Neuronal stem cell (in vitro differentiated cells): ENCODE results near the gene PTPN4.

ENCODE experiments used
- DNase-seq: peaks from one replicate; pipeline ENCODE4 v3.0.0-alpha.2; 2013; ENCODE audit warnings: low spot score
- H2AFZ ChIP-seq: one replicate; pipeline ENCODE4 v1.6.1; 2013; ENCODE audit warnings: mild to moderate bottlenecking, low read length, inconsistent platforms
- H2AK5ac ChIP-seq: 2 replicates; pipeline ENCODE4 v1.6.1; 2013; ENCODE audit warnings: low read depth, mild to moderate bottlenecking, inconsistent platforms, low read length, moderate library complexity, mixed read lengths
- H2BK120ac ChIP-seq: 2 replicates; pipeline ENCODE4 v1.6.1; 2013; ENCODE audit warnings: low read depth, mild to moderate bottlenecking, inconsistent platforms, low read length, moderate library complexity, mixed read lengths
- H2BK12ac ChIP-seq: one replicate; pipeline ENCODE4 v1.6.1; 2013; ENCODE audit warnings: low read length, inconsistent platforms
- H2BK15ac ChIP-seq: 2 replicates; pipeline ENCODE4 v1.6.1; 2013; ENCODE audit warnings: mild to moderate bottlenecking, low read length, inconsistent platforms, mixed read lengths
- H2BK5ac ChIP-seq: one replicate; pipeline ENCODE4 v1.6.1; 2013; ENCODE audit warnings: inconsistent platforms, mild to moderate bottlenecking, low read length, moderate library complexity
- H3K14ac ChIP-seq: one replicate; pipeline ENCODE4 v1.6.1; 2013; ENCODE audit warnings: low read length, inconsistent platforms
- H3K18ac ChIP-seq: 2 replicates; pipeline ENCODE4 v1.6.1; 2013; ENCODE audit warnings: low read length, inconsistent platforms
- H3K23ac ChIP-seq: 2 replicates; pipeline ENCODE4 v1.6.1; 2013; ENCODE audit warnings: low read depth, mild to moderate bottlenecking, mixed read lengths, low read length, inconsistent platforms; ENCODE audit not compliant: poor library complexity
- H3K27ac ChIP-seq: replicated peaks from 3 replicates; pipeline ENCODE4 v1.5.1; 2013; ENCODE audit warnings: low read length, inconsistent platforms
- H3K27me3 ChIP-seq, 3 experiments: 2 replicates each; pipeline ENCODE4 v1.6.1; 2013; ENCODE audit warnings: low read length in 3 of 3, mild to moderate bottlenecking in 2 of 3, inconsistent platforms in 1 of 3, low read depth in 1 of 3, mixed read lengths in 1 of 3, moderate library complexity in 1 of 3; ENCODE audit not compliant: control insufficient read depth in 3 of 3, insufficient read depth in 3 of 3
- H3K36me3 ChIP-seq, 2 donors: replicated peaks in 1 of 2; 2 replicates each; pipeline ENCODE4 v1.6.1; 2013; ENCODE audit warnings: low read length in 2 of 2; ENCODE audit not compliant: control insufficient read depth in 2 of 2, insufficient read depth in 2 of 2
- H3K4ac ChIP-seq: 2 replicates; pipeline ENCODE4 v1.6.1; 2013; ENCODE audit warnings: inconsistent platforms, mild to moderate bottlenecking, low read length, moderate library complexity
- H3K4me1 ChIP-seq, 2 donors: 1 replicate in 1 of 2; 2 replicates in 1 of 2; pipeline ENCODE4 v1.6.1; 2013; ENCODE audit warnings: low read length in 2 of 2, low read depth in 1 of 2; ENCODE audit not compliant: control insufficient read depth in 2 of 2, insufficient read depth in 1 of 2
- H3K4me2 ChIP-seq: one replicate; pipeline ENCODE4 v1.6.1; 2013; ENCODE audit warnings: mild to moderate bottlenecking, low read length, inconsistent platforms; ENCODE audit not compliant: insufficient read depth, poor library complexity, severe bottlenecking
- H3K4me3 ChIP-seq, 2 donors: 2 replicates each; pipeline ENCODE4 v1.5.1; 2013; ENCODE audit warnings: low read length in 2 of 2, mild to moderate bottlenecking in 2 of 2, inconsistent platforms in 1 of 2, moderate library complexity in 1 of 2
- H3K79me1 ChIP-seq: one replicate; pipeline ENCODE4 v1.6.1; 2013; ENCODE audit warnings: low read depth, mild to moderate bottlenecking, inconsistent platforms, low read length, moderate library complexity
- H3K9ac ChIP-seq: one replicate; pipeline ENCODE4 v1.6.1; 2013; ENCODE audit warnings: mild to moderate bottlenecking, low read depth, low read length, inconsistent platforms; ENCODE audit not compliant: poor library complexity
- H3K9me3 ChIP-seq, 2 donors: replicated peaks in 1 of 2; 2 replicates each; pipeline versions ENCODE3 to v1.6.1; 2013; ENCODE audit warnings: low read length in 2 of 2, mild to moderate bottlenecking in 2 of 2, inconsistent platforms in 1 of 2, low read depth in 1 of 2, mixed read lengths in 1 of 2, moderate library complexity in 1 of 2; ENCODE audit not compliant: control insufficient read depth in 2 of 2, insufficient read depth in 1 of 2
- H4K8ac ChIP-seq: one replicate; pipeline ENCODE4 v1.6.1; 2013; ENCODE audit warnings: low read depth, mild to moderate bottlenecking, inconsistent platforms, low read length, moderate library complexity
- H4K91ac ChIP-seq: one replicate; pipeline ENCODE4 v1.6.1; 2013; ENCODE audit warnings: low read length, low read depth, mild to moderate bottlenecking, inconsistent platforms; ENCODE audit not compliant: poor library complexity
- WGBS, 2 donors: extraction: QIAGEN DNeasy Blood & Tissue Kit; methylation state at CpG; one replicate each; pipeline ENCODE4 v1.1.7; 2013; ENCODE audit warnings: missing lambda C conversion rate in 2 of 2, mixed read lengths in 1 of 2; ENCODE audit not compliant: insufficient read length in 2 of 2, insufficient replicate concordance in 1 of 2; ENCODE audit errors: extremely low coverage in 2 of 2; 5-methylcytosine and 5-hydroxymethylcytosine counted together

Gene PTPN4

DNA sequence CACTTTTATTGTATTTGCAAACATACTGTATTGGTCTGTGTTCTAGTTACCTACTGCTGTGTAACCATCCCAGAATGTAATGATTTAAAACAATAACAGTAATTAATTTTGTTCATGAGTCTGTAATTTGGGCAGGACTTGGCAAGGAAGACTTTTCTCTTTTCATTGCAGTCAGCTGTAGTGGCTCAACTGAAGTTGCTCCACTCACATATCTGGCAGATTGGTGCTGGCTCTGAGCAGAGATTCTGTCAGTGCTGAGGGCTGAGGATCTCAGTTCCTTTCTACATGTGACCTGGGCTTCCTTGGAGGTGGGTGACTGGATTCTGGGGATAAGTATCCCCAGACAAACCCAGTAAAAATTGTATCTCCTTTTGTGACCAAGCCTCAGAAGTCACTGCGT lies 26.6 kb downstream of the PTPN4 start:
- Histone ChIP-seq H4K8ac (no peak overlapping the region), H3K14ac (no peak overlapping the region), H3K4me2 (no peak overlapping the region), H2BK5ac (no peak overlapping the region), H3K4ac (no peak overlapping the region), H3K27me3 (no peaks in the 10 kb centered on the region), H3K4me1 (no peaks in the 10 kb centered on the region), H3K9me3 (peaks cover 0 to 15% of the 10 kb centered on the region in 2 donors), H3K36me3 (no peaks in the 10 kb centered on the region), H3K23ac (no peak overlapping the region), H2AK5ac (no peak overlapping the region), H3K18ac (no peak overlapping the region), H2AFZ (no peak overlapping the region), H2BK12ac (no peak overlapping the region), H4K91ac (no peak overlapping the region), H3K9ac (no peak overlapping the region), H3K79me1 (no peaks in the 10 kb centered on the region), H2BK15ac (no peak overlapping the region), H2BK120ac (no peak overlapping the region), H3K27ac (no peak overlapping the region), H3K4me3 (no peak overlapping the region)
- DNase-seq: no peak
- no CpG with 5 or more reads among the region's 1 CpG for WGBS, 2 donors

DNA sequence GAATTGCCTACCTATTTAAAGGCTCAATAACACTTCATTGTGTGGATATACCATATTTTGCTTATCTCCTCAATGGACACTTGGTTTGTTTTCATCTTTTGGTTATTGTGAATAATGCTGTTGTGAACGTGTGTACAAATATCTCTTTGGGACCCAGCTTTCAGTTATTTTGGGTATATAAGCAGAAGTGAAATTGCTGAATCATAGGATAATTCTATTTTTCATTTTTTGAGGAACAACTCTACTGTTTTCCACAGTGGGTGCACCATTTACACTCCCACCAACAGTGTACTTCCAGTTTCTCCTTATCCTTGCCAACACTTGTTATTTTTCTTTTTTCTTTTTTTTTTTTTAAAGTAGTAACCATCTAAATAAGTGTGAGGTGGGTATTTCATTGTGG lies 29.0 kb downstream of the PTPN4 start:
- H2BK12ac ChIP-seq: no peak overlapping the region
- no peak overlapping the region for H4K8ac ChIP-seq
- H2BK120ac ChIP-seq: no peak overlapping the region
- no peak overlapping the region for H2AFZ ChIP-seq
- no peak overlapping the region for H3K4me3 ChIP-seq
- H3K9ac ChIP-seq: no peak overlapping the region
- H3K14ac ChIP-seq: no peak overlapping the region
- no peaks in the 10 kb centered on the region for H3K27me3 ChIP-seq
- no peak overlapping the region for H3K4me2 ChIP-seq
- peaks cover 0 to 31% of the 10 kb centered on the region in 2 donors for H3K9me3 ChIP-seq
- peaks cover under 1% of the 10 kb centered on the region for H3K79me1 ChIP-seq
- WGBS, 2 donors: no CpG with 5 or more reads among the region's 1 CpG
- no peaks in the 10 kb centered on the region for H3K4me1 ChIP-seq
- no peak for DNase-seq
- no peak overlapping the region for H3K4ac ChIP-seq
- no peak overlapping the region for H3K27ac ChIP-seq
- H2BK15ac ChIP-seq: no peak overlapping the region
- no peak overlapping the region for H2BK5ac ChIP-seq
- H2AK5ac ChIP-seq: no peak overlapping the region
- no peak overlapping the region for H3K18ac ChIP-seq
- H3K36me3 ChIP-seq: no peaks in the 10 kb centered on the region
- no peak overlapping the region for H3K23ac ChIP-seq
- no peak overlapping the region for H4K91ac ChIP-seq

- Histone ChIP-seq H3K9me3 (peaks cover 6 to 44% of the 10 kb centered on the region in 2 donors), H2BK5ac (no peak overlapping the region), H2AK5ac (no peak overlapping the region), H3K9ac (no peak overlapping the region), H3K23ac (no peak overlapping the region), H3K4ac (no peak overlapping the region), H3K14ac (no peak overlapping the region), H3K4me2 (no peak overlapping the region), H3K79me1 (peaks cover 5% of the 10 kb centered on the region), H3K18ac (no peak overlapping the region), H4K8ac (no peak overlapping the region), H4K91ac (no peak overlapping the region), H2BK12ac (no peak overlapping the region), H3K4me1 (peaks cover 0 to 5% of the 10 kb centered on the region in 2 donors), H2AFZ (no peak overlapping the region), H3K36me3 (peaks cover 0 to 8% of the 10 kb centered on the region in 2 donors), H2BK120ac (no peak overlapping the region), H3K27me3 (no peaks in the 10 kb centered on the region), H3K4me3 (no peak overlapping the region), H2BK15ac (no peak overlapping the region), H3K27ac (no peak overlapping the region)
- DNase-seq: no peak
Observed at GRCh38 chr2:119790466-119790865, 30.7 kb downstream of the PTPN4 start.

DNA sequence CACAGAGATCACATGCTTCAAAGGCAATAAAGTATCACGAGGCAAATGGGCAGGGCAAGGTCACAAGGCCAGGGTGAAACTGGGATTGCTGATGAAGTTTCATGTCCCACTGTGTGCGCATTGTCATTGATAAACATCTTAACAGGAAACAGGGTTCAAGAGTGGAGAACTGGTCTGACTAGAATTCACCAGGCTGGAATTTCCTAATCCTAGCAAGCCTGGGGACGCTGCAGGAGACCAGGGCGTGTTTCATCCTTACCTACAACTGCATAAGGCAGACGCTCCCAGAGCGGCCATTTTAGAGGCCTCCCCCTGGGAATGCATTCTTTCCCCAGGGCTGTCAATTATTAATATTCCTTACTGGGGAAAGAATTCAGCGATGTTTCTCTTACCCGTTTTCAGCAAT lies 33.2 kb downstream of the PTPN4 start:
- H3K9ac ChIP-seq: no peak overlapping the region
- H2BK120ac ChIP-seq: no peak overlapping the region
- H3K9me3 ChIP-seq: peaks cover 6 to 44% of the 10 kb centered on the region in 2 donors

More for the DNA sequence above, 33.2 kb downstream of the PTPN4 start:
- Histone ChIP-seq H2AFZ (no peak overlapping the region), H4K8ac (no peak overlapping the region), H3K27me3 (no peaks in the 10 kb centered on the region), H2AK5ac (no peak overlapping the region), H3K36me3 (peaks cover 0 to 8% of the 10 kb centered on the region in 2 donors), H3K14ac (no peak overlapping the region), H3K4ac (no peak overlapping the region), H3K4me1 (peaks cover 0 to 5% of the 10 kb centered on the region in 2 donors), H3K18ac (no peak overlapping the region), H4K91ac (no peak overlapping the region), H2BK5ac (no peak overlapping the region), H2BK15ac (no peak overlapping the region), H3K4me2 (no peak overlapping the region), H3K23ac (no peak overlapping the region), H3K4me3 (no peak overlapping the region), H3K27ac (no peak overlapping the region), H2BK12ac (no peak overlapping the region), H3K79me1 (peaks cover 7% of the 10 kb centered on the region)
- no peak for DNase-seq
- no CpG with 5 or more reads among the region's 8 CpGs for WGBS, 2 donors
